AG04449 (cell line): Measurements from ENCODE around the gene SLC45A3.

Experiments
- CTCF ChIA-PET: fragments of 350-600 bp; formaldehyde crosslinking; extraction: SDS; loops from one replicate; lab custom pipeline; 2021; ENCODE audit warnings: antibody characterized with exemption; lab: Yijun Ruan, JAX
- POLR2A ChIA-PET: fragments of 400-600, 350-600 bp; formaldehyde crosslinking; extraction: SDS; loops from one replicate; lab custom pipeline; 2020; ENCODE audit warnings: antibody characterized with exemption, inconsistent platforms; lab: Yijun Ruan, JAX
- DNase-seq: peaks from one replicate; pipeline ENCODE4 v3.0.0-alpha.2; 2010; ENCODE audit warnings: low read depth, low spot score
- H3K4me3 ChIP-seq: 2 replicates; pipeline ENCODE4 v1.5.1; 2011; ENCODE audit warnings: low read depth, mild to moderate bottlenecking, control low read depth, low read length
- TF ChIP-seq, protein P1 (sequence below): IDR thresholded peaks from one replicate; pipeline ENCODE4 v1.5.1; 2011; ENCODE audit warnings: mild to moderate bottlenecking, moderate library complexity, low read length, control low read depth, inconsistent platforms; ENCODE audit not compliant: insufficient read depth; ENCODE audit errors: missing control alignments

SLC45A3 gene

DNA sequence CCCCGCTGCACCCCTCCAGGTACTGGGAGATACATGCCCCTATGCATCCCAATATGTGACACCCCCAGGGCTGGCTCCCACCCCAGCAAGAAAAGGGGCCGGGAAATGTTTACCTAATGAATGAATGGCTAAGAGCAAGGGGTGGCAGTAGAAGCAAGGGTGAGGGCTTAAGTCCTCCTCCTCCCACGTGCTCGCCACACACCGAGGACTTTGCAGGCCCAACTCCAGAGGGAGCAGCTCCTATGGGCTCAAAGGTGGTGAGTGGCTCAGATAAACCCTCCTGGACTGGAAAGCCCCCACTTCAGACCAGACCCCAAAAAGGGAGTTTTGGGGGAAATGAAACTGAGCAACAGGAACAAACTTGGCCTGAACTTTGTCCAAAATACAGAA, 11.4 kb downstream of the SLC45A3 start:
- CTCF ChIA-PET, result interaction anchor here (0.9 to 16.1 kb wide), 5 partner anchors 10 to 308 kb away, joined by 3 to 461 read pairs (median 17); no protein-coding TSS in a partner anchor
- POLR2A ChIA-PET, result no interaction called here
- TF ChIP-seq, protein P1, sequence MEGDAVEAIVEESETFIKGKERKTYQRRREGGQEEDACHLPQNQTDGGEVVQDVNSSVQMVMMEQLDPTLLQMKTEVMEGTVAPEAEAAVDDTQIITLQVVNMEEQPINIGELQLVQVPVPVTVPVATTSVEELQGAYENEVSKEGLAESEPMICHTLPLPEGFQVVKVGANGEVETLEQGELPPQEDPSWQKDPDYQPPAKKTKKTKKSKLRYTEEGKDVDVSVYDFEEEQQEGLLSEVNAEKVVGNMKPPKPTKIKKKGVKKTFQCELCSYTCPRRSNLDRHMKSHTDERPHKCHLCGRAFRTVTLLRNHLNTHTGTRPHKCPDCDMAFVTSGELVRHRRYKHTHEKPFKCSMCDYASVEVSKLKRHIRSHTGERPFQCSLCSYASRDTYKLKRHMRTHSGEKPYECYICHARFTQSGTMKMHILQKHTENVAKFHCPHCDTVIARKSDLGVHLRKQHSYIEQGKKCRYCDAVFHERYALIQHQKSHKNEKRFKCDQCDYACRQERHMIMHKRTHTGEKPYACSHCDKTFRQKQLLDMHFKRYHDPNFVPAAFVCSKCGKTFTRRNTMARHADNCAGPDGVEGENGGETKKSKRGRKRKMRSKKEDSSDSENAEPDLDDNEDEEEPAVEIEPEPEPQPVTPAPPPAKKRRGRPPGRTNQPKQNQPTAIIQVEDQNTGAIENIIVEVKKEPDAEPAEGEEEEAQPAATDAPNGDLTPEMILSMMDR, result no peak
- H3K4me3 ChIP-seq, result no peak overlapping the region
- no peak for DNase-seq

DNA sequence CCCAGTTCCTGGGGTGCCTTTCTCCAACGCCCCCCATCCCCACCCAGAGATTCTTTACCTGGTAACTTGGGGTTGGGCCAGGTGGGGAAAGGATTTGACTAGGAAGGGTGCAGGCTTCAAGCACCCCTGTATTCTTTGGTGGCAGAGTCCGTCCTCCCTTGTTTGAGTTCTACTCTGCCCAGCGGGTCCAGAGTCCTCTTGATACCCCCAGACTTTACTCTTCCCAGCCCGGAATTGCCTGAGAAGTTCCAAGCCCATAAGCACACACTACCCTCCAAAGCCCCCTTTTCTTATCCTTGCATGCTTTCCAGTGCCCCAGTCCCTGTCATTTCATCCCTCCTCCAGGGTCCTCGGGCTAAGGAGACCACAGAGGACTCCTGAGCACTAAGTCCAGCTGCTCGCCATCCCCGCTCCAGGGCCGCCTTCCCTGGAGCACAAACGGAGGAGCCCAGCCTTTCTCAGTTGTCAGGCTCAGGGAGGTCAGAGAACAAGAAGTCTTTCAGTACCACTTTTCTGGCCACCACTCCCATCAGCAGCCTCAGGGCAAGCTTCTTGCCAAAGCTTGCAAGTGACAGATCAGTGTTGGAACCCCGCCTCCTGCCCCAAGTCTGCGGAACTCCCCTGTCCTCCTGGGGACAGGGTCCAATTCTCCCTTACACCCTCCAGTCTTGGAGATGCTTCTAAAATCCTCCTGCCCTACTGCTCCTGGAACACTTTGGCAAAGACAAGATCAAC, 12.2 kb downstream of the SLC45A3 start:
- POLR2A ChIA-PET, result interaction anchor here (0.5 kb wide), 1 partner anchor 79 kb away, joined by 3 read pairs; no protein-coding TSS in a partner anchor
- DNase-seq, result no peak
- TF ChIP-seq, protein P1, result no peak
- CTCF ChIA-PET, result interaction anchor here (0.8 to 16.1 kb wide), 7 partner anchors 10 to 144 kb away, joined by 3 to 461 read pairs (median 8); partner anchors contain the start of gene SLC45A3
- H3K4me3 ChIP-seq, result no peak overlapping the region

- ChIA-PET CTCF (interaction anchor here (1.1 to 16.1 kb wide), 8 partner anchors 8 to 311 kb away, joined by 3 to 741 read pairs (median 12); no protein-coding TSS in a partner anchor), POLR2A (no interaction called here)
- TF ChIP-seq, protein P1, result no peak
- DNase-seq, result no peak
- no peak overlapping the region for H3K4me3 ChIP-seq
Measured at GRCh38 chr1:205666372-205667166, 13.7 kb downstream of the SLC45A3 start.

GRCh38 chr1:205665201-205666045, 14.9 kb downstream of the SLC45A3 start:
- no peak for DNase-seq
- TF ChIP-seq, protein P1, result no peak
- no peak overlapping the region for H3K4me3 ChIP-seq
- ChIA-PET CTCF (interaction anchor here (0.9 to 16.1 kb wide), 6 partner anchors 7 to 312 kb away, joined by 3 to 741 read pairs (median 56); no protein-coding TSS in a partner anchor), POLR2A (no interaction called here)

- ChIA-PET POLR2A (no interaction called here), CTCF (interaction anchor here (0.9 to 16.1 kb wide), 4 partner anchors 23 to 313 kb away, joined by 3 to 741 read pairs (median 234); no protein-coding TSS in a partner anchor)
- TF ChIP-seq, protein P1, result no peak
- DNase-seq, result no peak
- no peak overlapping the region for H3K4me3 ChIP-seq
Measured at GRCh38 chr1:205664399-205665017, 15.8 kb downstream of the SLC45A3 start.
